Limb (tissue), 2 donors: ENCODE results near the gene ZNF543.
"Not testable (repeated sequence)": the region's sequence is repeated elsewhere in the genome, so short reads cannot be mapped to it uniquely, and the experiment has no call there.

Source experiments
- DNase-seq, 2 donors: peaks; one replicate each; pipeline ENCODE4 v3.0.0-alpha.2; 2016; ENCODE audit errors: extremely low spot score in 2 of 2

Gene ZNF543

GRCh38 chr19:57320180-57321084 lies at the start of gene ZNF543:
Gene ZNF543 (plus strand): TSS chr19:57320472. CDS start chr19:57320854, 382 bp downstream.
- DNase-seq = peak; percentile 95 to 96

GRCh38 chr19:57271280-57271679 lies 49.0 kb upstream of the ZNF543 start:
- no peak for DNase-seq

GRCh38 chr19:57273014-57273413 lies 47.3 kb upstream of the ZNF543 start:
- DNase-seq = no peak

- no peak for DNase-seq
Observed at GRCh38 chr19:57276430-57276829, 43.8 kb upstream of the ZNF543 start.

- not testable (repeated sequence) for DNase-seq
Observed at GRCh38 chr19:57278481-57278880, 41.8 kb upstream of the ZNF543 start.

GRCh38 chr19:57279418-57280164 lies 40.7 kb upstream of the ZNF543 start:
- peak; percentile 93 to 97 for DNase-seq

- peak; percentile 95 to 99 for DNase-seq
Observed at GRCh38 chr19:57280165-57280961, 39.9 kb upstream of the ZNF543 start, which contains the start of gene ZNF460. Gene ZNF460 (plus strand): TSS chr19:57280485. CDS start chr19:57280807, 322 bp downstream.

- DNase-seq = no peak
Observed at GRCh38 chr19:57280962-57281400, 39.3 kb upstream of the ZNF543 start.

- DNase-seq = no peak
Observed at GRCh38 chr19:57282011-57282643, 38.1 kb upstream of the ZNF543 start.

- no peak for DNase-seq
Observed at GRCh38 chr19:57288373-57288772, 31.9 kb upstream of the ZNF543 start.

- DNase-seq = no peak
Observed at GRCh38 chr19:57290970-57291369, 29.3 kb upstream of the ZNF543 start.

GRCh38 chr19:57292547-57292946 lies 27.7 kb upstream of the ZNF543 start:
- no peak for DNase-seq

GRCh38 chr19:57293719-57294118 lies 26.6 kb upstream of the ZNF543 start:
- no peak for DNase-seq

- no peak for DNase-seq
Observed at GRCh38 chr19:57302020-57302465, 18.2 kb upstream of the ZNF543 start.

GRCh38 chr19:57302727-57303401 lies 17.4 kb upstream of the ZNF543 start:
- DNase-seq = no peak

- no peak for DNase-seq
Observed at GRCh38 chr19:57305056-57305455, 15.2 kb upstream of the ZNF543 start.

- DNase-seq = no peak
Observed at GRCh38 chr19:57308514-57308913, 11.8 kb upstream of the ZNF543 start.

GRCh38 chr19:57310792-57311191 lies 9.5 kb upstream of the ZNF543 start:
- DNase-seq = no peak

GRCh38 chr19:57314146-57314545 lies 6.1 kb upstream of the ZNF543 start:
- no peak for DNase-seq

GRCh38 chr19:57317503-57317902 lies 2.8 kb upstream of the ZNF543 start:
- no peak for DNase-seq

- no peak for DNase-seq
Observed at GRCh38 chr19:57319869-57320179, 448 bp upstream of the ZNF543 start.
